Heart left ventricle (tissue), 13 donors: ENCODE results near the gene HIP1.

Experiments
- CTCF ChIP-seq, 12 donors: fragments of 200-600 bp; sonication (generic) in 4 of 12; IDR thresholded peaks; one replicate each; pipeline versions ENCODE4 v1.5.0 to v1.8.0; 2018 to 2022; ENCODE audit warnings: antibody characterized with exemption in 12 of 12, mild to moderate bottlenecking in 5 of 12
- POLR2A ChIP-seq, 2 donors: fragments of 450-650 bp; IDR thresholded peaks; one replicate each; pipeline ENCODE4 v1.6.1; 2017; ENCODE audit warnings: antibody characterized with exemption in 2 of 2, mild to moderate bottlenecking in 2 of 2, moderate library complexity in 2 of 2
- donor health status: ischemic (EF 13 %, LVEDD 7.1; RV severe dilation, severe dysfunction).
- donor health status: DM: no; HTN: yes; CAD: no.
- donor health status: DM: no; HTN: no; CAD: no.
- donor health status: ischemic (EF 25% LVEDD 6.9; RV normal size, moderate dysfunction).
- donor health status: ischemic (EF 25% LVEDD 5.7; RV mildly dilated, moderate dysfunction).
- donor health status: ischemic (EF 35%, LVEDD 5.7; RV mildly dilated, moderate dysfunction).
- donor health status: nonischemic (EF 11% LVEDD 7.7; RV severe dilation, severe dysfunction).
- donor health status: DM: yes; HTN: yes; CAD: no.
- donor health status: PGD.
- donor health status: ischemic (EF 29% LVEDD 5.4; RV normal size, mild dysfunction).
- donor health status: nonischemic (EF 23%, LVEDD 6.1; RV moderate dilation, normal function).

GRCh38 chr7:75628055-75628454, 110.7 kb downstream of the HIP1 start:
- TF ChIP-seq CTCF (IDR thresholded peaks at IDR 0.05): no peak
- TF ChIP-seq POLR2A (IDR thresholded peaks at IDR 0.05): no peak
